Endothelial cell of umbilical vein (primary cell): ENCODE results near the gene NOD2.

Experiments
- CTCF ChIP-seq, 2 donors: IDR thresholded peaks; 1 replicate in 1 of 2; 2 replicates in 1 of 2; pipeline ENCODE4 v1.5.1; 2011; ENCODE audit warnings: low read length in 2 of 2, mild to moderate bottlenecking in 2 of 2, moderate library complexity in 2 of 2, control low read depth in 1 of 2, inconsistent platforms in 1 of 2, low read depth in 1 of 2; ENCODE audit not compliant: insufficient read depth in 1 of 2; ENCODE audit errors: extremely low read depth in 1 of 2
- EZH2 ChIP-seq: IDR thresholded peaks from 2 replicates; pipeline ENCODE4 v1.6.1; 2012; ENCODE audit warnings: borderline replicate concordance, low read depth, mild to moderate bottlenecking, moderate library complexity, low read length, inconsistent platforms; ENCODE audit not compliant: severe bottlenecking
- MAX ChIP-seq: IDR thresholded peaks from 2 replicates; pipeline ENCODE4 v1.6.1; 2011; ENCODE audit not compliant: insufficient read depth, insufficient read length

GRCh38 chr16:50677351-50677750 lies 16.1 kb upstream of the NOD2 start:
- TF ChIP-seq CTCF (IDR thresholded peaks at IDR 0.05; ENCODE audit: extremely low read depth in 1 of 2, insufficient read depth in 1 of 2, low read depth in 1 of 2, low read length in 2 of 2) (peak in 1 of 2 donors; percentile 28), EZH2 (no peak), MAX (no peak)
